Measurements from ENCODE around the gene GPC3.

The GPC3 gene

GRCh38 chrX:133989993-133990392, 4.6 kb upstream of the GPC3 start:
- Histone ChIP-seq H3K79me2 (ENCODE audit: control insufficient read depth, low read length) (no peaks in the 10 kb centered on the region), H3K27ac (ENCODE audit: low read depth, low read length) (no peak overlapping the region), H3K27me3 (ENCODE audit: control insufficient read depth, low read length) (no peaks in the 10 kb centered on the region), H3K4me2 (ENCODE audit: low read length) (no peak overlapping the region), H3K9me2 (replicated peaks; ENCODE audit: control insufficient read depth, low read length) (no peaks in the 10 kb centered on the region), H3F3A (ENCODE audit: control insufficient read depth, insufficient read depth) (no peaks in the 10 kb centered on the region), H4K20me1 (ENCODE audit: control insufficient read depth, insufficient read depth, low read depth, low read length) (no peaks in the 10 kb centered on the region), H3K9me3 (ENCODE audit: control insufficient read depth, insufficient read depth, low read length) (no peaks in the 10 kb centered on the region), H3K36me3 (ENCODE audit: control insufficient read depth, low read length) (no peaks in the 10 kb centered on the region), H3K4me1 (ENCODE audit: control insufficient read depth, low read length) (no peaks in the 10 kb centered on the region), H3K4me3 (ENCODE audit: low read length) (no peak overlapping the region)
- TF ChIP-seq CTCF (IDR thresholded peaks at IDR 0.05; ENCODE audit: low read depth, low read length, poor library complexity, severe bottlenecking) (no peak), EZH2phosphoT487 (IDR thresholded peaks at IDR 0.05; ENCODE audit: borderline replicate concordance, low read length) (no peak)

DNA sequence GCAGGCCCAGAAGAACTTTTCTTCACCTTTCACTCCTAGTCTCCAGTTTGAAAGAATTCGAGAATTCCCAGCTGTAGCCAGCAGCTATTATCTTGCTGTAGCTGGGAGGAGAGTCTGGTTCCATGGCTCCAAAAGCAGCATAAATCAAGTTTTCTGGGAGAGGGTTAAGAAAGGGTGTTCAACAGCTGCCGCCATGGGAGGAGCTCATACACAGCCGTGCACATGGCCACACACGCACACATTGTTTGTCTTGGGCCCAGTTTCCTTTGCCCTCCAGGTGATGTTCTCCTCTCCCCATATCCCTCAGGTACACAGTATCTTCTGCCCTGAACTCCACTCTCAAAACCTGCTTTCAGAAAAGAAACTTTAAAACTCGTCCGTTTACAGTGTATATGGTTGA, 4.1 kb upstream of the GPC3 start:
- H3K9me2 ChIP-seq (replicated peaks; ENCODE audit: control insufficient read depth, low read length), result no peaks in the 10 kb centered on the region
- H3K4me3 ChIP-seq (ENCODE audit: low read length), result no peak overlapping the region
- no peaks in the 10 kb centered on the region for H3K9me3 ChIP-seq (ENCODE audit: control insufficient read depth, insufficient read depth, low read length)
- H3K79me2 ChIP-seq (ENCODE audit: control insufficient read depth, low read length), result no peaks in the 10 kb centered on the region
- no peaks in the 10 kb centered on the region for H3F3A ChIP-seq (ENCODE audit: control insufficient read depth, insufficient read depth)
- no peaks in the 10 kb centered on the region for H4K20me1 ChIP-seq (ENCODE audit: control insufficient read depth, insufficient read depth, low read depth, low read length)
- H3K27me3 ChIP-seq (ENCODE audit: control insufficient read depth, low read length), result no peaks in the 10 kb centered on the region
- no peak overlapping the region for H3K27ac ChIP-seq (ENCODE audit: low read depth, low read length)
- no peak overlapping the region for H3K4me2 ChIP-seq (ENCODE audit: low read length)
- TF ChIP-seq CTCF (IDR thresholded peaks at IDR 0.05; ENCODE audit: low read depth, low read length, poor library complexity, severe bottlenecking) (no peak), EZH2phosphoT487 (IDR thresholded peaks at IDR 0.05; ENCODE audit: borderline replicate concordance, low read length) (no peak)
- H3K4me1 ChIP-seq (ENCODE audit: control insufficient read depth, low read length), result no peaks in the 10 kb centered on the region
- H3K36me3 ChIP-seq (ENCODE audit: control insufficient read depth, low read length), result no peaks in the 10 kb centered on the region

- no peak overlapping the region for H3K4me3 ChIP-seq (ENCODE audit: low read length)
- no peaks in the 10 kb centered on the region for H3K4me1 ChIP-seq (ENCODE audit: control insufficient read depth, low read length)
- H3K79me2 ChIP-seq (ENCODE audit: control insufficient read depth, low read length), result no peaks in the 10 kb centered on the region
- no peaks in the 10 kb centered on the region for H3K9me2 ChIP-seq (replicated peaks; ENCODE audit: control insufficient read depth, low read length)
- no peak for TF ChIP-seq EZH2phosphoT487 (IDR thresholded peaks at IDR 0.05; ENCODE audit: borderline replicate concordance, low read length)
- H3K27me3 ChIP-seq (ENCODE audit: control insufficient read depth, low read length), result no peaks in the 10 kb centered on the region
- H4K20me1 ChIP-seq (ENCODE audit: control insufficient read depth, insufficient read depth, low read depth, low read length), result no peaks in the 10 kb centered on the region
- H3F3A ChIP-seq (ENCODE audit: control insufficient read depth, insufficient read depth), result no peaks in the 10 kb centered on the region
- no peaks in the 10 kb centered on the region for H3K36me3 ChIP-seq (ENCODE audit: control insufficient read depth, low read length)
- H3K27ac ChIP-seq (ENCODE audit: low read depth, low read length), result no peak overlapping the region
- no peaks in the 10 kb centered on the region for H3K9me3 ChIP-seq (ENCODE audit: control insufficient read depth, insufficient read depth, low read length)
- H3K4me2 ChIP-seq (ENCODE audit: low read length), result no peak overlapping the region
Observed at GRCh38 chrX:133988010-133988409, 2.6 kb upstream of the GPC3 start.

DNA sequence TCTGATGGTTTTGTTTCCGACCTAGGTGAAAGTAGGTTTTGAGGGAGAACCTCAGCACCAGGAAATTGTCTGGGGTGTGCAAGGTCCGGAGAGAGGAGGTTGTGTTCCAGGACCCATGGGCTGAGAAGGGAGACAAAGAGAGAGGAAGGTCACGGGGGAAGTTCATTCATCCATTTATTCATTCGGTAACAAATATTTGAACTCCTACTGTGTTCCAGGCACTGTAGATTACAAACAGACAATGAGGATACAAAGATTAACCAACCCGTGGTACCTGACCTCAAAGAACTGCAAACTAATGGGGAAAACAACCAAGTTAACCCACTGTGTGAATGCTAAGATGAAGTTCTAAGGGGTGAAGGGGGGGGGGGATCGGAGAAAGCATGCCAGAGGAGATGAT, 1.8 kb upstream of the GPC3 start:
- no peak overlapping the region for H3K27ac ChIP-seq (ENCODE audit: low read depth, low read length)
- H3F3A ChIP-seq (ENCODE audit: control insufficient read depth, insufficient read depth), result no peaks in the 10 kb centered on the region
- no peaks in the 10 kb centered on the region for H3K9me2 ChIP-seq (replicated peaks; ENCODE audit: control insufficient read depth, low read length)
- no peaks in the 10 kb centered on the region for H3K27me3 ChIP-seq (ENCODE audit: control insufficient read depth, low read length)
- no peaks in the 10 kb centered on the region for H3K9me3 ChIP-seq (ENCODE audit: control insufficient read depth, insufficient read depth, low read length)
- H3K4me3 ChIP-seq (ENCODE audit: low read length), result no peak overlapping the region
- TF ChIP-seq EZH2phosphoT487 (IDR thresholded peaks at IDR 0.05; ENCODE audit: borderline replicate concordance, low read length), result no peak
- TF ChIP-seq CTCF (IDR thresholded peaks at IDR 0.05; ENCODE audit: low read depth, low read length, poor library complexity, severe bottlenecking), result no peak
- no peaks in the 10 kb centered on the region for H3K36me3 ChIP-seq (ENCODE audit: control insufficient read depth, low read length)
- H4K20me1 ChIP-seq (ENCODE audit: control insufficient read depth, insufficient read depth, low read depth, low read length), result no peaks in the 10 kb centered on the region
- no peaks in the 10 kb centered on the region for H3K79me2 ChIP-seq (ENCODE audit: control insufficient read depth, low read length)
- no peak overlapping the region for H3K4me2 ChIP-seq (ENCODE audit: low read length)
- H3K4me1 ChIP-seq (ENCODE audit: control insufficient read depth, low read length), result no peaks in the 10 kb centered on the region

All from DOHH2 (cell line).